Keratinocyte (primary cell): ENCODE results near the gene LMAN2L. TPM values are rescaled to one million over a fixed set of nuclear protein-coding genes. Genes with fewer than 3 reads are reported as not detected.

Source experiments
- DNase-seq: peaks from one replicate; pipeline ENCODE4 v3.0.0-alpha.2; 2011; ENCODE audit warnings: low read depth, missing footprints, low spot score
- FAIRE-seq: peaks from 2 replicates; lab custom pipeline; 2011; peaks lifted over from hg19 to GRCh38; lab: Jason Lieb, UNC
- H2AFZ ChIP-seq: 2 replicates; pipeline ENCODE4 v1.6.0; 2012; ENCODE audit warnings: low read length, control low read depth, inconsistent platforms; ENCODE audit not compliant: control insufficient read depth
- H3K27ac ChIP-seq: 2 replicates; pipeline ENCODE4 v1.5.1; 2011; ENCODE audit warnings: low read length; ENCODE audit not compliant: control insufficient read depth, insufficient read depth
- H3K27me3 ChIP-seq: 3 replicates; pipeline ENCODE4 v1.6.0; 2011; ENCODE audit warnings: low read length; ENCODE audit not compliant: control insufficient read depth, insufficient read depth; ENCODE audit errors: extremely low read depth
- H3K36me3 ChIP-seq, 2 experiments: 2 replicates in 1 of 2; 3 replicates in 1 of 2; pipeline ENCODE4 v1.5.1; 2011; ENCODE audit warnings: low read length in 2 of 2, mild to moderate bottlenecking in 1 of 2; ENCODE audit not compliant: control insufficient read depth in 2 of 2, insufficient read depth in 2 of 2; ENCODE audit errors: extremely low read depth in 1 of 2
- H3K4me1 ChIP-seq: 3 replicates; pipeline ENCODE4 v1.5.1; 2011; ENCODE audit warnings: low read length; ENCODE audit not compliant: control insufficient read depth, insufficient read depth; ENCODE audit errors: extremely low read depth
- H3K4me2 ChIP-seq: 3 replicates; pipeline ENCODE4 v1.6.0; 2011; ENCODE audit warnings: low read depth, low read length; ENCODE audit not compliant: control insufficient read depth, insufficient read depth; ENCODE audit errors: extremely low read depth
- H3K4me3 ChIP-seq, 3 experiments: fragments of 200-600 bp in 1 of 3; sonication (generic) in 1 of 3; 2 replicates in 2 of 3; 3 replicates in 1 of 3; pipeline ENCODE4 v1.5.1; 2011 to 2016; ENCODE audit warnings: low read length in 3 of 3, mild to moderate bottlenecking in 3 of 3, control low read depth in 2 of 3, inconsistent platforms in 1 of 3, low read depth in 1 of 3, mixed read lengths in 1 of 3, mixed run types in 1 of 3, moderate library complexity in 1 of 3; ENCODE audit not compliant: control insufficient read depth in 2 of 3, insufficient read depth in 2 of 3; ENCODE audit errors: extremely low read depth in 1 of 3
- H3K79me2 ChIP-seq: 2 replicates; pipeline ENCODE4 v1.6.0; 2012; ENCODE audit warnings: low read length; ENCODE audit not compliant: control insufficient read depth, insufficient read depth
- H3K9ac ChIP-seq: 3 replicates; pipeline ENCODE4 v1.6.0; 2011; ENCODE audit warnings: low read length; ENCODE audit not compliant: control insufficient read depth, insufficient read depth; ENCODE audit errors: extremely low read depth
- H3K9me1 ChIP-seq: 3 replicates; pipeline ENCODE4 v1.6.0; 2011; ENCODE audit warnings: low read length; ENCODE audit not compliant: control insufficient read depth, insufficient read depth; ENCODE audit errors: extremely low read depth
- H3K9me3 ChIP-seq: 2 replicates; pipeline ENCODE4 v1.5.1; 2012; ENCODE audit warnings: low read depth, low read length; ENCODE audit not compliant: control insufficient read depth
- H4K20me1 ChIP-seq: 3 replicates; pipeline ENCODE4 v1.6.0; 2011; ENCODE audit warnings: low read length; ENCODE audit not compliant: control insufficient read depth, insufficient read depth; ENCODE audit errors: extremely low read depth
- EZH2 ChIP-seq: IDR thresholded peaks from one replicate; pipeline ENCODE4 v1.6.1; 2012; ENCODE audit warnings: inconsistent platforms, mild to moderate bottlenecking, low read length, moderate library complexity
- dilution Hi-C: fragments of 300-500 bp; cut with MboI; formaldehyde crosslinking; loops from one replicate; pipeline ENCODE4 v1.7.0; 2020; ENCODE audit warnings: low sequenced_read_pairs; ENCODE audit not compliant: extremely low pct_ligation_motif_present
- polyA plus RNA-seq, 5 experiments: library from polyadenylated mRNA; depleted of rRNA in 3 of 5; stranded (reverse) in 3 of 5; stranded (forward) in 1 of 5; unstranded in 1 of 5; fragments of >200 nt; gene quantifications; 1 replicate in 1 of 5; 2 replicates in 3 of 5; 3 replicates in 1 of 5; pipeline versions ENCODE4 v1.2.1 to v1.2.3, GENCODE V29; 2011 to 2012; ENCODE audit warnings: missing spikeins in 2 of 5, low read depth in 1 of 5, low replicate concordance in 1 of 5
- TF ChIP-seq, protein P1 (sequence below), 3 experiments: IDR thresholded peaks in 1 of 3; conservative IDR thresholded peaks in 1 of 3; optimal IDR thresholded peaks in 1 of 3; 2 replicates in 2 of 3; 3 replicates in 1 of 3; pipeline versions ENCODE3 to v1.5.1; 2011; ENCODE audit warnings: low read length in 3 of 3, mild to moderate bottlenecking in 3 of 3, moderate library complexity in 2 of 3, control low read depth in 1 of 3, inconsistent platforms in 1 of 3; ENCODE audit not compliant: insufficient read depth in 2 of 3; ENCODE audit errors: extremely low read depth in 1 of 3

LMAN2L gene
- polyA plus RNA-seq, 1 donor (not counting 4 experiments of a cell fraction or from before 2014, with no cell fraction given): 20.7 TPM

DNA sequence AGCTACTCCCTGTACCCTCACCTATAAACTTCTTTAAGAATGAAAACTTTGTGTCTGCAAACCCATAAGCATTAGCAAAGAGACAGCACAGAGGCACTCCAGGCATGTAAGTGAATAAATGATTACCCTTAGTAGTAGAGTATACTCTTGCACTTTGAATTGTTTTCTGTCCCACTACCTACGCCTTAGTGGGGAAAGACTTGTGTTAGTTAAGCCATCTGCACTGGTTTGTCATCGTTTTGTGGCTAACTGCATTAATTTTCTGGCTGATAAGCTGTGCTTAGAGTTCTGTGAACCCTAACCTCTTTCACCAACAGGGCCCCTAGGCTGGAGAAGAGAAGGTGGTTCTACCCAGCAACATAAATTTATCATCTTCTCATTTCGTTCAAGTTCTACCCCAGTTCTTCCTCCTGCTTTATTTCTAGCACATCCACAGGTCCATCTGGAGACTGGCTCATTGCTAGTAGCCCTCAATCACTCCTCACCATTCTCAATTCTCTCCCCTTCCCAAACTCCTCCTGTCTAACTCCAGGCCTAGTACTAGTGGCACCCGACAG is 710 bp downstream of the LMAN2L start:
- Histone ChIP-seq H3K9ac (peak overlapping the region; percentile 83), H3K27me3 (no peaks in the 10 kb centered on the region), H3K36me3 (peaks cover 6 to 10% of the 10 kb centered on the region in 2 experiments), H4K20me1 (no peaks in the 10 kb centered on the region), H2AFZ (peak overlapping the region; percentile 90), H3K27ac (peak overlapping the region; percentile 47), H3K9me1 (no peaks in the 10 kb centered on the region), H3K4me3 (peak overlapping the region; percentile 79 to 97 (median 82)), H3K9me3 (no peaks in the 10 kb centered on the region), H3K79me2 (peaks cover 21% of the 10 kb centered on the region), H3K4me2 (peak overlapping the region; percentile 87), H3K4me1 (peaks cover 8% of the 10 kb centered on the region)
- DNase-seq (no peak), FAIRE-seq (no peak)
- TF ChIP-seq EZH2: no peak
- TF ChIP-seq, protein P1, sequence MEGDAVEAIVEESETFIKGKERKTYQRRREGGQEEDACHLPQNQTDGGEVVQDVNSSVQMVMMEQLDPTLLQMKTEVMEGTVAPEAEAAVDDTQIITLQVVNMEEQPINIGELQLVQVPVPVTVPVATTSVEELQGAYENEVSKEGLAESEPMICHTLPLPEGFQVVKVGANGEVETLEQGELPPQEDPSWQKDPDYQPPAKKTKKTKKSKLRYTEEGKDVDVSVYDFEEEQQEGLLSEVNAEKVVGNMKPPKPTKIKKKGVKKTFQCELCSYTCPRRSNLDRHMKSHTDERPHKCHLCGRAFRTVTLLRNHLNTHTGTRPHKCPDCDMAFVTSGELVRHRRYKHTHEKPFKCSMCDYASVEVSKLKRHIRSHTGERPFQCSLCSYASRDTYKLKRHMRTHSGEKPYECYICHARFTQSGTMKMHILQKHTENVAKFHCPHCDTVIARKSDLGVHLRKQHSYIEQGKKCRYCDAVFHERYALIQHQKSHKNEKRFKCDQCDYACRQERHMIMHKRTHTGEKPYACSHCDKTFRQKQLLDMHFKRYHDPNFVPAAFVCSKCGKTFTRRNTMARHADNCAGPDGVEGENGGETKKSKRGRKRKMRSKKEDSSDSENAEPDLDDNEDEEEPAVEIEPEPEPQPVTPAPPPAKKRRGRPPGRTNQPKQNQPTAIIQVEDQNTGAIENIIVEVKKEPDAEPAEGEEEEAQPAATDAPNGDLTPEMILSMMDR (optimal IDR thresholded peaks at IDR 0.05 in 1 of 3, IDR thresholded peaks at IDR 0.05 in 1 of 3, conservative IDR thresholded peaks at IDR 0.05 in 1 of 3; ENCODE audit: extremely low read depth in 1 of 3, insufficient read depth in 2 of 3, low read length in 3 of 3): no peak
- dilution Hi-C loops: no loop called here

DNA sequence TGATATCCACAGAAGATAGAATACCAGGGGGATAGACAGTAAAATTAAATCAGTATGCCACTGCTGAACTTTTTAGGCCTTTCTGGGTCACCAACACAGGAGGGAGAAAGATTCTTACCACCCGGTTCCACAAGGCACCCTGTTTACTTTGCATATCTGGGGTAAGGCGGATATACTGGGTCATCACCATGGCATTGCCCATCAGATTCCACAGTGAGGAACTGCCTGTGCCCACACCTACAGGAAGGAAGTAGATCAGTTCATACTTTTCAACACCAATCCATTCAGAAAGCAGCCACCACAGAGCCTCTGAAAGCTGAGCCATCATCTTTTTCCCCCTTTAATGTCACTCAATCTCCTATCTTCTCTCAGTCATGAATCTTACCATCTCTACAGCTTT is 2.0 kb downstream of the LMAN2L start:
- H3K4me3 ChIP-seq: no peak overlapping the region
- no peak overlapping the region for H2AFZ ChIP-seq
- no peak for FAIRE-seq
- H3K36me3 ChIP-seq: peaks cover 19 to 22% of the 10 kb centered on the region in 2 experiments
- H3K4me2 ChIP-seq: peak overlapping the region; percentile 17
- no peak overlapping the region for H3K27ac ChIP-seq
- H3K9ac ChIP-seq: no peak overlapping the region
- H3K9me1 ChIP-seq: no peaks in the 10 kb centered on the region
- DNase-seq: no peak
- H3K79me2 ChIP-seq: peaks cover 21% of the 10 kb centered on the region
- peaks cover 8% of the 10 kb centered on the region for H3K4me1 ChIP-seq
- no peaks in the 10 kb centered on the region for H3K27me3 ChIP-seq
- dilution Hi-C loops: no loop called here
- H3K9me3 ChIP-seq: no peaks in the 10 kb centered on the region
- TF ChIP-seq, protein P1 (optimal IDR thresholded peaks at IDR 0.05 in 1 of 3, IDR thresholded peaks at IDR 0.05 in 1 of 3, conservative IDR thresholded peaks at IDR 0.05 in 1 of 3; ENCODE audit: extremely low read depth in 1 of 3, insufficient read depth in 2 of 3, low read length in 3 of 3): no peak
- TF ChIP-seq EZH2: no peak
- H4K20me1 ChIP-seq: no peaks in the 10 kb centered on the region
